H7 (cell line): ENCODE results near the gene FSIP1. TPM values are rescaled to one million over a fixed set of nuclear protein-coding genes. Genes with fewer than 3 reads are reported as not detected.

Experiments used
- DNase-seq: peaks from one replicate; pipeline ENCODE4 v3.0.0; 2012
- H3K27me3 ChIP-seq: 2 replicates; pipeline ENCODE4 v1.6.0; 2011; ENCODE audit warnings: mild to moderate bottlenecking, low read length; ENCODE audit not compliant: control insufficient read depth, insufficient read depth
- H3K36me3 ChIP-seq: replicated peaks from 2 replicates; pipeline ENCODE4 v1.5.1; 2011; ENCODE audit warnings: low read length; ENCODE audit not compliant: control insufficient read depth, insufficient read depth
- H3K4me3 ChIP-seq: 2 replicates; pipeline ENCODE4 v1.5.1; 2011; ENCODE audit warnings: low read depth, mild to moderate bottlenecking, control low read depth, low read length, moderate library complexity; ENCODE audit not compliant: insufficient read depth
- total RNA-seq: library from RNA; depleted of rRNA; stranded (reverse); fragments of >200 nt; shearing (Covaris generic); gene quantifications from 2 replicates; pipeline ENCODE4 v1.2.3, GENCODE V29; 2014

Gene FSIP1
- total RNA-seq, 1 experiment from 2014 or later = 0.52 TPM

DNA sequence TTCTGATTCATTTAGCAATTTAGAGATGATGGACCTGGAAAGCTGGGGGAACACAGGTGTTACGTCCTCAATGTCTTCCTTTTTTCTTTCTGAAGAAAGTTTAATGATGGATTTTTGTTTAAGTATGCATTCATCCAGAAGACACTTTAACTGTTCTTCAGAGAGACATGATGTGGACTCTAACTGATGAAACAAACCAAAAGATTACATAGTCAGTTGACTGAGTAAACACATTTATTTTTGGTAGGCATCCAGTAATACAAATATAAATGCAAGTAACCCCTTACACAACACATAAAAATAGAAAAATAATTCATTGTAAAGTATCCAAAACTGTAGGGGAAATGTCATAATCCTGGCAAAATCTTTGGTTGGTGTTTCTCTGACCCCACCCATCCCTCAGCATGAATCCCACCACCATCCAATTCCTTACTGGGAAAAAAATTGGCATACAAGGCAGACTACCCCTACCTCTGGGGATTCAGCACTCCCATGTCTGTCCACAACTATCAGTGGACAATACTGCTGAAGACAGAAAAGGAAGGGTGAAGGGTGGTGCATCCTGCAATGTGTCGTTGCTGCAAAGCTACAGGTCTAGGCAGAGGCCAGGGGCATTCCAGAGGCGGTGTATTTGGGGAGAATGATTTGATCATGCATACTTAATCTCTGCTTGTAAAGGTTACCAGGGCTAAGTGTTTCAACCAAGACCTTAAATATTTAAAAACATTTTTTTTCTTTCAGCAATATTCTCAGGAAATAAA lies 164.4 kb downstream of the FSIP1 start:
- no peaks in the 10 kb centered on the region for H3K36me3 ChIP-seq
- no peaks in the 10 kb centered on the region for H3K27me3 ChIP-seq
- DNase-seq = no peak
- no peak overlapping the region for H3K4me3 ChIP-seq

GRCh38 chr15:39616731-39617455 lies 165.7 kb downstream of the FSIP1 start:
- no peak for DNase-seq
- Histone ChIP-seq H3K36me3 (no peaks in the 10 kb centered on the region), H3K27me3 (no peaks in the 10 kb centered on the region), H3K4me3 (no peak overlapping the region)

GRCh38 chr15:39613861-39614260 lies 168.8 kb downstream of the FSIP1 start:
- Histone ChIP-seq H3K27me3 (no peaks in the 10 kb centered on the region), H3K4me3 (no peak overlapping the region)
- no peak for DNase-seq

GRCh38 chr15:39613271-39613670 lies 169.4 kb downstream of the FSIP1 start:
- Histone ChIP-seq H3K36me3 (no peaks in the 10 kb centered on the region), H3K4me3 (no peak overlapping the region), H3K27me3 (no peaks in the 10 kb centered on the region)
- no peak for DNase-seq

More at GRCh38 chr15:39613861-39614260, 168.8 kb downstream of the FSIP1 start:
- H3K36me3 ChIP-seq = no peaks in the 10 kb centered on the region

DNA sequence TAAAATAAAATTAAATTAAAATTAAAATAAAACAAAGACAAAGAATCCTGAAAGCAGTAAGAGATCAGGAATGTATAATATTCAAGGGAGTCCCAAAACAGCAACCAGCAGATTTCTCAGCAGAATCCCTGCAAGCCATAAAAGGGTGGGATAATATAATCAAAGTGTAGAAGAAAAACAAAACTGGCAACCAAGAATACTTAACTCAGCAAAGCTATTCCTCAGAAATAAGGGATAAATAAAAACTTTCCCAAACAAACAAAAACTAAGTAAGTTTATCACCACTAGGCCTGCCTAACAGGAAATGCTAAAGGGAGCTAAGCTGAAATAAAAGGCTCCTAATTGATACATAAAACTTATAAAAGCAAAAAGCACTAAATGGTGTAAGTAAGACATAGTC lies 172.0 kb downstream of the FSIP1 start:
- Histone ChIP-seq H3K27me3 (no peaks in the 10 kb centered on the region), H3K4me3 (no peak overlapping the region), H3K36me3 (no peaks in the 10 kb centered on the region)
- DNase-seq = no peak

GRCh38 chr15:39609166-39609916 lies 173.3 kb downstream of the FSIP1 start:
- no peak for DNase-seq
- no peaks in the 10 kb centered on the region for H3K36me3 ChIP-seq
- H3K27me3 ChIP-seq = no peaks in the 10 kb centered on the region
- no peak overlapping the region for H3K4me3 ChIP-seq

DNA sequence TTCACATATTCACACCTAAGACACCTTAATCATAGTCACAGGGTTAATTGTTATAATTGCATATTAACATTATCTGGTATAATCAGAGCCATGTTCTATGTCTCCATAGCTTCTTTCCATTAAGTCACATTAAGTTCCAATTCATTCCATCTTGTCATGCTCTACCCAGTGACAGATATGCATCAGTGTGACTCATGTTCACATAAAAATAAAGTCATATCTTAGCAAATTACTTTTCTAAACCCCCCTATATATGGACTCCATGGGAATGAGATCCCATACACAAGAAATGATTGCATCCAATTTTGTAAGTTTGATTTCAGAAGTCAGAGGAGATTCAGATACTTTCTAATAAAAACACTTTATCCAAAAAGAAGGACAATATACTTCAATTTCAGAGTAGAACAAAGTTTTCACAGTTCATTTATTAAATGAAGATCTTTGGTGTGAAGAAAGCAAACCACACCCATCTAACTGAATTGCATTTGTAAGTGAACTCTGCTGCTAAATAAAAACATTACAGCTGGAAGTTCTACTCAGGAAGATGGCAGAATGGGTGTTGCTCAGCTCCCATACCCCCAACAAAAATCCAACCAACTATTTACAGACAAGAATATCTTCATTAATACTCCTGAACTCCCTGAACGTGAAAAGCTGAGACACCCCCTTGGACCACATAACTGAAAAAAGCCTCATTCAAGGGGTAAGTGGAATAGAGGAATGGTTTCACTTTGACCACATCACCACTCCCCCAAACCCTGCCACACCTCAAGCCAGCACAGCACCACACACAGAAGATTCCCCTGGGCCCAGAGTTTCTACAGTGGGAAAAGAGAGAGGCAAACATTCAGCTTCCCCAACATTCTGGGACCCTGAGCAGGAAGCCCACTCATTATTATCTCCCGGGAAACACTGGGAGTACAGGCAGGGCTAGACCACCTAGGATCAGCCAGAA lies 174.2 kb downstream of the FSIP1 start:
- H3K27me3 ChIP-seq = no peaks in the 10 kb centered on the region

GRCh38 chr15:39605146-39605545 lies 177.5 kb downstream of the FSIP1 start:
- Histone ChIP-seq H3K27me3 (no peaks in the 10 kb centered on the region), H3K36me3 (no peaks in the 10 kb centered on the region), H3K4me3 (no peak overlapping the region)
- DNase-seq = no peak

More for the DNA sequence above, 174.2 kb downstream of the FSIP1 start:
- DNase-seq = no peak
- Histone ChIP-seq H3K4me3 (no peak overlapping the region), H3K36me3 (no peaks in the 10 kb centered on the region)

DNA sequence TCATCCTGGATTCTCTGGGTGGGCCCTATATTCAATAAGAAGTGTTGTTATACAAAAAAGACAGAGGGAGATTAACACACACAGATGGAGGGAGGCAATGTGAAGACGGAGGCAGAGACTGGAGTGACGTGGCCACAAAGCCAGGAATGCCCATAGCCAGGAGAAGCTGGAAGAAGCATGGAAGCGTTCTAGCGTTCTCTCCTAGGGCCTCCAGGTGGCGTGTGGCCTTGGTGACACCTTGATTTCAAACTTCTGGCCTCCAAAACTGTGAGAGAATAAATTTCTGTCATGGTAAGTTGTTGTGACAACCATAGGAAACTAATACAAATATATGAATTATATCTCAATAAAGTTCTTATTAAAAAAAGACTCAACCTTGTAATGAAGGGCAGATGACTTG lies 180.5 kb downstream of the FSIP1 start:
- no peaks in the 10 kb centered on the region for H3K36me3 ChIP-seq
- DNase-seq = no peak

DNA sequence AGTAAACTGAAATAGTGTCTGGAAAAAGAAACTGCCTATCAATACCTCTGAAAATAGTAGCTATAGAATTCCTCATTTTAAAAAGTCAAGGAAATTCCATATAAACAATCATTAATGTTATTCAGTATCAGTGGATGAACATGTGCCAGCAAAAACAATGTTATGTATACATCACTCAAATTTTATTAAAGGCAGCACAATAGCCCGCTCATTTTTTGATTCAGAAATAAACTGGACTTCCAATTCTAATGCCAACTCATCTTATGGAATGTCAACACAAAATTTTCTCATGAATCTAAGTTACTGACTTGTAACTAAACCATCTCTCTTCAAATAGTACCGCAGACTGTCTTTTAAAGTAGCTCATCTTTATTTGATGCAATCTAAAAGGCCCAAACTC lies 182.8 kb downstream of the FSIP1 start:
- DNase-seq = no peak
- no peaks in the 10 kb centered on the region for H3K27me3 ChIP-seq
- H3K36me3 ChIP-seq = peaks cover 8% of the 10 kb centered on the region
- H3K4me3 ChIP-seq = no peak overlapping the region

More for the DNA sequence above, 180.5 kb downstream of the FSIP1 start:
- no peaks in the 10 kb centered on the region for H3K27me3 ChIP-seq
- H3K4me3 ChIP-seq = no peak overlapping the region

- Histone ChIP-seq H3K27me3 (no peaks in the 10 kb centered on the region), H3K36me3 (peaks cover 11% of the 10 kb centered on the region), H3K4me3 (no peak overlapping the region)
- DNase-seq = no peak
Observed at GRCh38 chr15:39598958-39599845, 183.4 kb downstream of the FSIP1 start.

GRCh38 chr15:39598186-39598850 lies 184.3 kb downstream of the FSIP1 start:
- no peak overlapping the region for H3K4me3 ChIP-seq
- H3K27me3 ChIP-seq = no peaks in the 10 kb centered on the region
- DNase-seq = no peak
- H3K36me3 ChIP-seq = peaks cover 17% of the 10 kb centered on the region

GRCh38 chr15:39597751-39598185 lies 184.9 kb downstream of the FSIP1 start:
- peaks cover 22% of the 10 kb centered on the region for H3K36me3 ChIP-seq
- H3K4me3 ChIP-seq = no peak overlapping the region

More at GRCh38 chr15:39597751-39598185, 184.9 kb downstream of the FSIP1 start:
- DNase-seq = no peak
- no peaks in the 10 kb centered on the region for H3K27me3 ChIP-seq
